K562 (cell line): ENCODE measurements around the gene PCBP3. TPM values are rescaled to one million over a fixed set of nuclear protein-coding genes. Genes with fewer than 3 reads are reported as not detected.
A peak's percentile ranks its signal among the peaks of the same experiment; 100 is the strongest.

ENCODE experiments used
- ATAC-seq: fragments of 200-7000 bp; cut with Tn5 transposase; 3 replicates; pipeline ENCODE4 v1.9.1; 2020; ENCODE audit warnings: moderate library complexity
- BruUV-seq: library from RNA; stranded (reverse); fragments of 400-500 nt; replicated peaks from 2 replicates; lab custom pipeline; 2021; lab: Mats Ljungman, UMichigan
- CTCF ChIA-PET: fragments of 300-600 bp; formaldehyde crosslinking; extraction: SDS; loops from one replicate; lab custom pipeline; 2021; ENCODE audit warnings: low intra/inter-chr PET ratio; lab: Yijun Ruan, JAX
- POLR2A ChIA-PET: fragments of 300-600, 350-650 bp; sonication (Branson Sonifier 250); formaldehyde crosslinking; extraction: SDS; loops from one replicate; lab custom pipeline; 2021; ENCODE audit warnings: antibody characterized with exemption, inconsistent platforms; lab: Yijun Ruan, JAX
- DNase-seq, 4 experiments: peaks; one replicate each; pipeline versions ENCODE4 v3.0.0 to v3.0.0-alpha.2; 2011 to 2018; ENCODE audit warnings: low spot score in 3 of 4, mixed read lengths in 3 of 4; ENCODE audit errors: extremely low read depth in 1 of 4
- FAIRE-seq: peaks from 2 replicates; lab custom pipeline; 2011; peaks lifted over from hg19 to GRCh38; lab: Jason Lieb, UNC
- H2AFZ ChIP-seq: 2 replicates; pipeline ENCODE4 v1.6.0; 2011; ENCODE audit warnings: low read depth, low read length, control low read depth, inconsistent platforms
- H3K27ac ChIP-seq: fragments of 200-600 bp; 3 replicates; pipeline ENCODE4 v1.8.0; 2011; ENCODE audit warnings: low read depth, mild to moderate bottlenecking, control low read depth, inconsistent platforms, low read length, moderate library complexity, mixed read lengths; ENCODE audit errors: extremely low read depth
- H3K27me3 ChIP-seq, 2 experiments: fragments of 300-600 bp in 1 of 2; 2 replicates in 1 of 2; 3 replicates in 1 of 2; pipeline versions ENCODE4 v1.6.0 to v1.8.0; 2011; ENCODE audit warnings: inconsistent platforms in 2 of 2, low read length in 2 of 2, mild to moderate bottlenecking in 1 of 2, mixed read lengths in 1 of 2, moderate library complexity in 1 of 2; ENCODE audit not compliant: control insufficient read depth in 2 of 2, insufficient read depth in 2 of 2
- H3K36me3 ChIP-seq: fragments of 300-600 bp; 3 replicates; pipeline ENCODE4 v1.8.0; 2011; ENCODE audit warnings: mild to moderate bottlenecking, low read length, inconsistent platforms; ENCODE audit not compliant: control insufficient read depth, insufficient read depth
- H3K4me1 ChIP-seq, 2 experiments: fragments of 200-600 bp in 1 of 2; replicated peaks in 1 of 2; 2 replicates in 1 of 2; 3 replicates in 1 of 2; pipeline versions ENCODE4 v1.5.1 to v1.8.0; 2011; ENCODE audit warnings: inconsistent platforms in 2 of 2, low read length in 2 of 2, mild to moderate bottlenecking in 1 of 2, mixed read lengths in 1 of 2, moderate library complexity in 1 of 2; ENCODE audit not compliant: control insufficient read depth in 2 of 2, insufficient read depth in 2 of 2
- H3K4me2 ChIP-seq: 2 replicates; pipeline ENCODE4 v1.6.1; 2011; ENCODE audit warnings: low read length, control low read depth, inconsistent platforms, mixed read lengths; ENCODE audit not compliant: insufficient read depth
- H3K4me3 ChIP-seq: fragments of 200-600 bp; sonication (generic), shearing (Covaris generic); 2 replicates; pipeline ENCODE4 v1.5.1; 2016; ENCODE audit warnings: control low read depth, inconsistent platforms
- H3K79me2 ChIP-seq: fragments of 200-600 bp; 3 replicates; pipeline ENCODE4 v1.8.0; 2011; ENCODE audit warnings: low read length, inconsistent platforms; ENCODE audit not compliant: control insufficient read depth, insufficient read depth
- H3K9ac ChIP-seq, 2 experiments: 2 replicates each; pipeline versions ENCODE4 v1.6.0 to v1.6.1; 2011; ENCODE audit warnings: low read depth in 2 of 2, low read length in 2 of 2, control low read depth in 1 of 2, inconsistent platforms in 1 of 2, mild to moderate bottlenecking in 1 of 2, mixed read lengths in 1 of 2; ENCODE audit not compliant: insufficient read depth in 1 of 2
- H3K9me1 ChIP-seq: one replicate; pipeline ENCODE4 v1.6.0; 2011; ENCODE audit warnings: inconsistent platforms, mild to moderate bottlenecking, low read length, moderate library complexity; ENCODE audit not compliant: control insufficient read depth, insufficient read depth
- H3K9me3 ChIP-seq: replicated peaks from 2 replicates; pipeline ENCODE4 v1.5.1; 2011; ENCODE audit warnings: low read depth, low read length, inconsistent platforms; ENCODE audit not compliant: control insufficient read depth, insufficient read depth
- H4K20me1 ChIP-seq: replicated peaks from 2 replicates; pipeline ENCODE4 v1.6.1; 2011; ENCODE audit warnings: low read length, inconsistent platforms, mixed read lengths; ENCODE audit not compliant: control insufficient read depth, insufficient read depth
- EGR1 ChIP-seq: fragments of 450-650 bp; conservative IDR thresholded peaks from 2 replicates; pipeline ENCODE4 v1.6.1; 2017; ENCODE audit warnings: mild to moderate bottlenecking
- PHF8 ChIP-seq: fragments of 200-600 bp; sonication (generic); IDR thresholded peaks from 2 replicates; pipeline ENCODE4 v1.6.1; 2012; ENCODE audit warnings: mixed run types, mild to moderate bottlenecking, inconsistent platforms, low read length, moderate library complexity, borderline replicate concordance
- POLR2H ChIP-seq: IDR thresholded peaks from 2 replicates; pipeline ENCODE4 v1.6.1; 2016; ENCODE audit warnings: missing genetic modification characterization, low read depth, mild to moderate bottlenecking, control low read depth, missing compliant biosample characterization, moderate library complexity
- PPARD ChIP-seq: fragments of 250-450 bp; sonication (Bioruptor Pico); IDR thresholded peaks from 2 replicates; pipeline ENCODE4 v1.8.0; 2022; ENCODE audit warnings: inconsistent platforms, mild to moderate bottlenecking, moderate library complexity
- U2AF2 ChIP-seq: fragments of 200-400 bp; formaldehyde crosslinking; optimal IDR thresholded peaks from 2 replicates; pipeline ENCODE3; 2017; ENCODE audit warnings: low read depth, mild to moderate bottlenecking, low read length
- USF1 ChIP-seq: sonication (generic); formaldehyde crosslinking; IDR thresholded peaks from 2 replicates; pipeline ENCODE4 v1.9.0; 2022; ENCODE audit warnings: mild to moderate bottlenecking, missing genetic modification reagents
- ZNF133 ChIP-seq: fragments of 250-450 bp; sonication (Bioruptor Pico); IDR thresholded peaks from 2 replicates; pipeline ENCODE4 v1.4.0; 2020; ENCODE audit warnings: mild to moderate bottlenecking
- ZNF707 ChIP-seq: fragments of 250-450 bp; sonication (Bioruptor Pico); conservative IDR thresholded peaks from 2 replicates; pipeline ENCODE4 v1.8.0; 2022; ENCODE audit warnings: inconsistent platforms, mild to moderate bottlenecking, moderate library complexity
- WGBS: fragments of 100-300 bp; shearing (Covaris generic); methylation state at CpG from one replicate; pipeline ENCODE4 v1.1.6; 2016; ENCODE audit warnings: low coverage, mixed read lengths; ENCODE audit not compliant: insufficient coverage; ENCODE audit errors: missing lambda C conversion rate; 5-methylcytosine and 5-hydroxymethylcytosine counted together
- in situ Hi-C: fragments of 300-500 bp; cut with MboI; formaldehyde crosslinking; loops from 4 replicates; pipeline ENCODE4 v1.15.0; 2018; ENCODE audit warnings: inconsistent platforms, mixed read lengths
- intact Hi-C: fragments of 100-400 bp; cut with micrococcal nuclease; formaldehyde crosslinking; loops from 2 replicates; pipeline ENCODE4 v1.14.2; 2022
- polyA plus RNA-seq, 8 experiments: library from polyadenylated mRNA; depleted of rRNA in 4 of 8; stranded (reverse) in 5 of 8; unstranded in 3 of 8; fragments of >200 nt; fragmentation: Nextera tagmentation in 2 of 8; fragmentation: Illumina TruSeq in 1 of 8; extraction: Ambion mirVana in 2 of 8; extraction: Trizol in 1 of 8; gene quantifications; 2 replicates each; pipeline versions ENCODE4 v1.2.1 to v1.2.3, GENCODE V29; 2011 to 2014; ENCODE audit warnings: inconsistent platforms in 1 of 8, missing spikeins in 1 of 8
- total RNA-seq, 7 experiments: library from RNA; depleted of rRNA in 6 of 7; stranded (reverse); fragments of >200 nt in 6 of 7; fragmentation: Illumina TruSeq in 2 of 7; extraction: Trizol in 2 of 7; gene quantifications; 2 replicates each; pipeline versions ENCODE4 v1.2.1 to v1.2.3, GENCODE V29; 2011 to 2021; ENCODE audit warnings: low replicate concordance in 1 of 7

Gene PCBP3
- total and polyA plus RNA-seq, 9 of the 15 experiments (the other 6 are each of a cell fraction or from before 2014, with no cell fraction given): 0.18 TPM; not detected in 8

- no peak for TF ChIP-seq ZNF707 (CRISPR knock-in tag)
- TF ChIP-seq USF1 (CRISPR knock-in tag): no peak
- TF ChIP-seq POLR2H (tag): no peak
Observed at GRCh38 chr21:45818904-45819285, 175.4 kb downstream of the PCBP3 start (continued).

GRCh38 chr21:45819478-45820170 lies 176.1 kb downstream of the PCBP3 start:
- CTCF ChIA-PET: interaction anchor here (0.6 to 2.2 kb wide), 7 partner anchors 60 to 869 kb away, joined by 3 to 21 read pairs (median 3); no protein-coding TSS in a partner anchor
- Histone ChIP-seq H3K4me2 (no peak overlapping the region), H3K4me1 (peaks cover 0 to 7% of the 10 kb centered on the region in 2 experiments; a peak in 2 of 5 replicates), H3K9me1 (no peaks in the 10 kb centered on the region), H3K9me3 (no peaks in the 10 kb centered on the region), H3K9ac (0 out of 4 replicates have a peak overlapping the region, but pooled peaks of 1 of the 2 experiments have one; percentile 23), H3K4me3 (no peak overlapping the region), H4K20me1 (peaks cover 9% of the 10 kb centered on the region), H3K27ac (no peak overlapping the region), H3K36me3 (no peaks in the 10 kb centered on the region), H2AFZ (no peak overlapping the region), H3K27me3 (peaks cover 26 to 59% of the 10 kb centered on the region in 2 experiments), H3K79me2 (no peaks in the 10 kb centered on the region)
- in situ Hi-C loops: loop anchor here (5.0 to 10.0 kb wide), 3 partner anchors 262 to 675 kb away; no protein-coding TSS in a partner anchor
- ATAC-seq: no peak
- no peak for FAIRE-seq
- intact Hi-C loops: loop anchor here (1.0 to 5.0 kb wide), 4 partner anchors 263 to 679 kb away; no protein-coding TSS in a partner anchor
- DNase-seq: no peak
- WGBS: 7% methylated on average over 18 of the region's 18 CpGs
- POLR2A ChIA-PET: no interaction called here
- TF ChIP-seq PHF8 (no peak), PPARD (CRISPR knock-in tag) (no peak), U2AF2 (no peak), EGR1 (peak; percentile 57), ZNF133 (CRISPR knock-in tag) (no peak)
- BruUV-seq: no TSS peak
